GM19463 (cell line): ENCODE results near the gene SEMA5A.
"Not testable (repeated sequence)": the region's sequence is repeated elsewhere in the genome, so short reads cannot be mapped to it uniquely, and the experiment has no call there.

Experiments used
- ATAC-seq: cut with Tn5 transposase; IDR thresholded peaks from one replicate; pipeline ENCODE4 v1.9.1; 2021; ENCODE audit warnings: mild to moderate bottlenecking, moderate library complexity; ENCODE audit not compliant: unreplicated experiment

The SEMA5A gene

DNA sequence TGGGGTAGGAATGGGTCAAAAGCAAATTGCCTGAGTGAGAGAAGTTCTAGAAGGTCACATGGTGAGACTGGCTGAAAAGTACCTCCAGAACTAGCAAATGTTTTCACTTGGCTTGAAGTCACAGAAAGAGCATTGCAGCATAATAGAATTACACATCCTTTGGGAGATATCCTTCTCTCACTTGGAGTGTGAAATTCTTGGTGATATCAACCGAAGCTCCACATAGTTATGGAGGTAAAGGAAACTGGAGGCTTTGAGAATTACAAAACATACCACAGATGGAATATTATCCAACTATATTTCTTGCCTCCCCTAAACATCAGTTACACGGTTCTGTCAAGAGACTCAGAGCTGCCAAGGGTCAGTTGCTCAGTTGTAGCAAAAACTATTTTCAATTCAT, 182.4 kb downstream of the SEMA5A start:
- no peak for ATAC-seq

DNA sequence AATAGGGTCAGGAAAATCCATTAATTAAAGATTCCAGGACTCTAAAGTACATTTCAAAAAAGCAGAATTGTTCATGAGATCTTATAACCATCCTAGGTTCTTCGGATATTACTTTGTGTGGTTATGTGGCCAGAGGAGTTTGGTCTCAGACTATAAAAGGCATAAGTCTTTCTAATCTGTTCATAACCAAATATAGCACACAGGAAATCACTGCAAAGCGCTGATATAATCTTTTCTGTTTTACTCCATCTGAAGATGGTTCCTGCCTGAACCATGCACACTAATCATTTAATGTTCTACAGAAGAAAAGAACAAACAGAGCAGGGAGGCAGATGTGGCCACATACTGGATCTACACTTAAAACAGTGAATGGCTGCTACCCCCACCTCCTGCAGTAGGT, 182.8 kb downstream of the SEMA5A start:
- ATAC-seq, result peak; percentile 38

DNA sequence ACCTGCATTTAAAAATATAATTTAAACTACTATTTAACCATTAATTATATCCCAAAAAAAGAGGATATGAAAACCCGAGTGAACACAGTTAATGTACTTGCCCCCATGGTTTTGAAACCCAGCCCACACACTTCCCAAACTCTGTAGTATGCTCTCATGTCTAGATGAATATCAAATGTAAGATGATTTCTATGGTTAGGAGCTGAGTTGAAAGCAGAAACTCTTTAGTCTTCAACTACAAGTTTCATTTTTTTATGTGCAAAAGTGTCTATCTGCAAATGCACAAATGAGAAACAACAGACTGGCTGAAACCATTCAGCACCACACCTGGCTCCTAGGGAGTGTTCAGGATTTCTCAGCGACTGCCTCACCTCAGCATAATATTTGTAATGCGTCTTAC, 183.3 kb downstream of the SEMA5A start:
- peak; percentile 44 for ATAC-seq

DNA sequence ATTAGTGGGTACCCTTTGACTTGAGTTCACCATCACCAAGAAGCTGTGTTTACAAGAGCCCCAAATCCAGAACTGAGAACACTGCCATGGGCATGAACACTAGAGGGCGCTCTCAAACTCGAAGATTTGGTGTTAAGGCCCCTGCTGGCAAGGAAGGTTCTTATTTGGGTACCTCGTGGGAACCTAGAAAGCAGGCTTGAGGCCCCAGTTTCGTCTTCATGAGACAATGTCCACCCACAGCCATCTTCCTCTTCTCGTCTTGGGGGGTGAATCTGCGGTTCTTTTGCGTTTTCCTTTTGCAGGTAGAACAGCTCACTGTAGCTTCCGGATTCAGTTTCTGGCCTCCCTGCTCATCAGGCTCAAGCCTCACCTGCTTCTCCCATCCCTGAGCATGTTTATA, 184.0 kb downstream of the SEMA5A start:
- peak; percentile 77 for ATAC-seq

DNA sequence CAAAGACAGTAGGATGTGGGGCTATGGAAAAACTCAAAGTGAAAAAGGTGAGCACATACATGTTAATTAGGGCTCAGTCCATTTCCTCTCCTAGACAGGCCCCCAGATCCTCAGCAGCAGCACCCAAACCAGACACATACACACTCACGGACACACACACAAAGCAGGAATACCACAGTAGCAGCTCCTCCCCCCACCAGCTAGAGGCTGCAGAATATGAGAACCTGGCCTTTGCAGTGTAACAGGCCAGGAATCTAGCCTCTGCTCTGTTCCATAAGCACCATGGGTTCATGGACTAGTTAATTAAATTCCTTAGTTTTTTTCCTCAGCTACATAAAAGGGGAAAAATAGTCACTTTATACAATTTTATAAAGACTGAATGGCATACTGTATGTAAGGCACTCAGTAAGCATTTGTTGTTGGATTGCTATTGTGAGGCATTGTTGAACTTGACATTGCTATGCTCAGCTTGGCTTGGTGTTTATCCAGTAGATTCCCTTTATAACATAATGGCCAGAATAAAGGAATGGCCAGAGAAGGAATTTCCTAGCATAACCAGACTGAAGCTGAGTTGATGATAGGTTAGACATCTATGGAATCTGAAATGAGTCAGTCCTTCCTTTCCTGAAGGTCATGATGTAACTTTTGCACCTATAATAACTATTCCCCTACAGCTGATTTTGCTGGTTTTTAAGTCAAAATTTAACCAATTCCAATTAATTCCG, 186.8 kb downstream of the SEMA5A start:
- no peak for ATAC-seq

DNA sequence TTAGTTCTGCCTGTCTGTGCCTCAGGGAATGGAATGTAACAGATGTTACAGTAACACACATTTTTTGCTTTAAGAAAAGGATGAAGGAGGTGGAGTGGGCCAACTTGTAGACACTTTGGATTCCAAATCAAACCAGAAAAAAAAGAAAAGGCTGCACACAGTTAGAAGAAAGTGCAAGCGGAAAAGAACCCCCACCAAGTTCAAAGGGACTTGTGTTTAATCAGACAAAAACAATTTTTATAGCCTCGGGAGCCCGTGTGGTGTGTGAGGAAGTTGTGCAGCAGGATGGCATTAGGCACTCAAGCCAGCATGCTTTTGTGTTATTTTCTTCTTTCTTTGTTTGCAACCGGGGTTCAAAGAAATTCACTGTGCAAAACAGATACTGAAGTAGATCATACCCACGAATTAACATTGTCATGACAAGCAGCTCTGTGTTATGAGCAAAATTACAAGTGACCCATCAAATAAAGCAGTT, 189.5 kb downstream of the SEMA5A start:
- ATAC-seq, result no peak

DNA sequence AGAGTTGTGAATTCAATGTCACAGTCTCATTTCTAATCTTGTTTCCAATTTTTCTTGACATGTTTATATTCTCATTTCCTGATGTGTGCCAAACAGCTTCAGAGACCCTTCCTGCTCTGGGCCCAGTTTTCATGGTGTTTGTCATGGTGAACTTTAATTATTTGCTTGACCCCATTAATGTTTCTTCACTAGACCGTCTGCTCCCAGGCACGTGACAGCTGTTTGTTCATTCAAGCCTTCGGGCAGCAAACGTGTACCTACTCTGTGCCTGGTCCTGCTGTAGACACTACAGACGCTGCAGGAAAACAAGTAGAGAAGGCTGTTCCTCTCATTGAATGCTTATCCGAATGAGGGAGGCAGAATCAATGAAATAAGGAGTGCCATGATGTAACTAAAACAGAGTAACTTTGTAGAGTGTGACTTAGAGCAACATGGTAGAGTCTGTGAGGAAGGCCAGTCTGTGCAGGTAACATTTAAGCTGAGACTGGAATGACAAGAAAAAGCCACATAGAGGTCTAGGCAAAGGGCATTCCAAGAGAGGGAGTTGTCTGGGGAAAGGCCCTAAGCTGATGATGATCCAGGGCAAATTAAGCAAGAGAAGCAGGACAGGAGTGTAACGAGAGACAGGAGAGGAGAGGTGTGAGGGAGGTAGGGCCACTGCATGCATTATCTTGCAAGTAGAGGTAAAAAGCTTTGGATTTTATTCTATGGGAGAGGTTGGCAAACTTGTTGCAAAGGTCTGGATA, 191.4 kb downstream of the SEMA5A start:
- no peak for ATAC-seq

DNA sequence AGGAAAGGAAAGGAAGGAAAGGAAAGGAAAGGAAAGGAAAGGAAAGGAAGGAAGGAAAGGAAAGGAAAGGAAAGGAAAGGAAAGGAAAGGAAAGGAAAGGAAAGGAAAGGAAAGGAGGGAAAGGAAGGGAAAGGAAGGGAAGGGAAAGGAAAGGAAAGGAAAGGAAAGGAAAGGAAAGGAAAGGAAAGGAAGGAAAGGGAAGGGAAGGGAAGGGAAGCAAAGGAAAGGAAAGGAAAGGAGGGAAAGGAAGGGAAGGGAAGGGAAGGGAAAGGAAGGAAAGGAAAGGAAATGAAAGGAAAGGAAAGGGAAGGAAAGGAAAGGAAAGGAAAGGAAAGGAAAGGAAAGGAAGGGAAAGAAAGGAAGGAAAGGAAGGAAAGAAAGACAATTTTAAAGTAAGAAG, 192.8 kb downstream of the SEMA5A start:
- not testable (repeated sequence) for ATAC-seq

DNA sequence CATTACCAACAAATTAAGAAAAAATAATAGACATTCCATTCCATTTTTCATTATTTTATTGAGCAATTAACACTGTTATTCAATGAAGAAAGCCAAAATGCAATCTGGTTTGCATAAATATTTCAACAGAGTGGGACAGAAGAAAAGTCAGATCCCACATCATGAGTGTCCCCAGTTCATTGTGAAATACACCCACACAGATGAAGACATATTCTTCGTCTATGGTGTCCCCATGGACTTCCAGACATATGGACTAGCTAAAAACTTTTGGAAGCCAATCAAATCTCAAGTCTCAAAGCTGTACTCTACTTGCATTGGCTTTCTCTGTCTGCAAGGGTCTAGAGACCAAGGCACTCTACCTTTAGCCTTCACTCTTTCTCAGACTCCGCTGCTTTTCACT, 194.3 kb downstream of the SEMA5A start:
- no peak for ATAC-seq

DNA sequence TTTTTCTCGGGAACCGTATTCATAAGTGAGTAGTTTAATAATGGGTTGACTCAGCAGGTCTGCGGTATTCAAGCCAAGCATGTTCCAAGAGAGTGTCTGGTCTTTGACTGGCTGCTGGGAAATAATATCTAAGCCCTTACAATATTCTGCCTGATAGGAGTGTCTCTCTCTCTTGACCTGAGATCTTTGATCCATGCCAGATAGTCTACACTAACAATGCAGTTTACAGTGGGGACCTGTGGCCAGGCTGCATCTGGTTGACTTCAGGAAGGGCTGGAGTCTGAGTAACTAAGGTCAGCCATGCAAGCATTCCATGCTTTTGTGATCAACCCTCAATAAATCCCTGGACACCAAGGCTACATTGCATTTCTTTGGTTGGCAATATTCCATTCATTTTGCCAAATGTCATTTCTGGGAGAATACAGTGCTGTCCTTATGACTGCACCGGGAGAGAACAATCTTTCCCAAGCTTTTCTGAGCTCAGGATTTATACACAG, 195.5 kb downstream of the SEMA5A start:
- ATAC-seq, result no peak

DNA sequence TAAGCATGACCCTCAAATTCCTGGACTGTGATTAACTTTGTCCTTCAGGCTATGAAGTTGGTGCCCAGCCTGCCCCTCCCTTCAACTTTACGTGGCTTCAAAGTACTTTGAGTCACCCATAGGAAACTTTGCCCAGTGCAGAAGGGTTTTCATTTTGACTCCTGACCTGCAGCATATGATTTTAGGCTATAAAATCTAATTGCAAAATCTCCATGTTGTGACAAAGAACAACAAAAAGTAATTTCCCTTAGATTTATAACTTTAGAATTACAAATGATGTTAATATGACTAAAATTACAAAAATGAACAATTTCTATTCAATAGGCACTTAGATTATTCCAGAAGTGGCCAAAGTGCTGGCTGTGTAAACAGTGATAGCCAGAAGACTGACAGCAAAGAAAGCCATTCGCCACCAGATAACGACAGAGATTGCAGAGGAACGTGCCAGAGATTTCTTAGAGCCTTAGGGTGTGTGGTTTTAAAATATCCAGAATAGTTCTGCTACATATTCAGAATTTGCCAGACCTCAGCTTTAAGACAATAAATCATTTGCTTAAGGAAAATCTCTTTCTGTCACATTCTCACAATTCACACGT, 197.4 kb downstream of the SEMA5A start:
- ATAC-seq, result no peak

DNA sequence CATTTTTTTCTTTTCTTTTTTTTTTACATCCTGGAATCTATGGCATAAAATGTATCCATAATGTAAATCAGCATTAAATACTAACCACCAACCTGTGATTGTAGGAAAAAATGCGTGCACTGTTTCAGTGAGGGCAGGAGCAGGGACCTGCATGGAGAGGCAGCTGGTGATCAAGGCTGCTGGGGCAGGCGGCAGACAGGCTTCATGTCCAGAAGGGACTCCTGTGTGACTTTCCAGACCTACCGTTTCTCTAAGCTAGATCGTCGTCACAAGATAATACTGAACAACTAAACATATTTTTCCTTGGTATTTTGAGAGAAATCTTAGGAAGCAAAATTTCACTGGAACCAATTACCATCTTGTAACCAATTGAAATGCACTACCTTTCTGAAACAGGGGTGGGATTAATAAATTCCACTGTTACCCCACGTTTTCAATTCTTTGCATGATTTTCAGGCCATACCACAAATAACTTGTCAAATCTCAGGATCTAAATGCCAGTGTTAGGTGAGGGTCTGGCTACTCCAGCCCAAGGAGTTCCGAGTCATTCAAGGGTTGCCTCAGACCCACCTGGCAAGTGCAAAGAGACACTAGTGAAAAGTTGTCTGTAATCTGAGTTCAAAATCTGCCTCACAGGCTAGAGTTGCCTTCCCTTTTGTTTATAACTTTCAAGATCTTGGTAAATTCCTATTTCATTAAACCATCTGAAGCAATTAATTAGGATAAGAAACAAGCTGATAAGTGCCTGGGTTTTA, 198.2 kb downstream of the SEMA5A start:
- no peak for ATAC-seq

DNA sequence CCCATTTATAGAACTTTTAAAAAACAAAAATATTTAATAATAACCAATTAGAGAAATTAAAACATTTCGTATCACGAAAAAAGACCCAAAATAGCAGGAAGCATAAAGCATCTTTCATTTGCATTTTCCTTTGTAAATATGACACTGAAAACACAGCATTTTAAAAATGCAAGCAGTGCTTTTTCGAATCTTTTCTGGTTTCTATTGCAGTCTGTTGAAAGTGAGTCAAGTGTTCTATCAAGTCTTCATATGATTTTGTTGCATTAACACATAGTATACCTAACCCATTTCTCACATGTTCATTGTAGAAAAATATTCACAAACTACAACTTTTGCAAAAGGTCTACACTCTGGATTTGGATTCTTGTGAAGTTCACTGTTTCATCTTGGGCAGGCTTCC, 198.8 kb downstream of the SEMA5A start:
- ATAC-seq, result no peak

DNA sequence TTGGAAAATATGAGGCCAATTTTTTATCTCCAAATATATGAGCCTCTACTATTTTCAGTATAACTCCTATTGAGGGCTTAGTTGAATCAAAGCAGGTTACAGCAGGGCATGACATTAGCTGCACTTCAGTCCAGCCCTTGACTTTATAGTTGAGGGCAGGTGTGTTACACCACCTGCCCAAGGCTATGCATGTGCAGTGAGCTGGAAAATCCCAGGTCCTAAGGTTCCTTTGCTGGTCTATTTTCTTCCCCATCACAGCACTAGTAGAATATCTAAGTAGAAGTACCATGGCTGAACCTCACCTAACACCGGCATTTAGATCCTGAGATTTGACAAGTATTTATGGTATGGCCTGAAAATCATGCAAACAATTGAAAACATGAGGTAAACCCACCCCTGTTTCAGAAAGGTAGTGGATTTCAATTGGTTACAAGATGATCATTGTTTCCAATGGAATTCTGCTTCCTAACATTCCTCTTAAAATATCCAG, 201.1 kb downstream of the SEMA5A start:
- ATAC-seq, result no peak

DNA sequence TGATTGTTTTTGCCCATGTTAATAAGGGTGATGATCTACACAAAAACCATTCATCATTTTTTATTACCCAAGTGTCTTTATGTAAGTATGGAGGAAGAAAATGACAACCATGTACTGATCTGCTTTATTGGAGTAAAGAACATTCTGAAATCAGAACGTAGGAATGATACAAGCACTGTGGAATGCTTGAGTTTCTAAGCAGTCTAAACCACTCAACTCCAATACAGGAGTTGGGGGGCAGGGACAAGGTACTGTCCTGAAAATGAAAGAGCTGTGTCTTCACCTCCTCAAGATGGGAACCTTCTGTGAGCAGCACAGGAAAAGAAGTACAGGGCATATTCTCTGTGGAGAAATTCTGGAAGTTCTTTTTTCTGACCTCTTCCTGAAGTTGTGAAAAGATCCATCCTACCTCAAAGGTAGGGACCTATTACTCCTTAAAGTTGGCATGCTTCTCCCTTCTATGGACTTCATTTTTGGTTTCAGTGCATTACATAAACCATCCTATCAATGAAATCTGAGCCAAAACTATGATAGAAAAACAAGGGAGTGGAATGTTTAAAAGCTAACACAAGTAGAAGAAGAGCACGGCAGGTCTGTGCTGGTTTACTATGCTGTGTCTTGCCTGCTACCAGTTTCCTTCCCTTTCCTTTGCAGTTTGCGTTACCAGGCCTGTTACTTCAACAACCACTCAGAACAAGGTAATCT, 202.6 kb downstream of the SEMA5A start:
- ATAC-seq, result no peak

DNA sequence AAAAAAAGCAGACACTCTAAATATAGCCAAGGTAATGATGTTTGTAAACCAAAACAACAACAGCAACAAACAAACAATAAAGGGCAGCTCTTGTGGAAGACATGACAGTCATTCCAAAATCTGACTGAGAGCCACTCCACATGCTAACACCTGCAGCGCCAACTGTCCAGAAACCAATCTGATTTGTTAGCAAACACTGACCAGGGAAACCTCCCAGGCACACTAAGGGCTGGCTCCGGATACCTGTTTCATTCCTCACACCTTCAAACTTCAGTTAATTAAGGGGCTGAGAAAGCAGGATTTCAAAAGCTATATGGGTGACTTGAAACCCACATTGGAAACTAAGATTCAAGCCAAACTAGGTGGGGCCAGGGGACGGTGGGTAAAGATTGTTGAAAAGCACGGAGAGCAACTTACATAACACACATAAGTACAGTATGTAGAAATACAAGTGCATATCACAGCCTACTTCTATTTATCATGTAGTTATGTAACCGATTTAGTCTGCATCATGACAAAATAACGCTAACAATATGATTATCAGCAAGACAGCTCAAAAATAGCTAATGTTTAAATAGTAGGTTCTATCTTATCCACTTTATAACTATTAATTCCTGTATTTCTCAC, 203.6 kb downstream of the SEMA5A start:
- no peak for ATAC-seq

DNA sequence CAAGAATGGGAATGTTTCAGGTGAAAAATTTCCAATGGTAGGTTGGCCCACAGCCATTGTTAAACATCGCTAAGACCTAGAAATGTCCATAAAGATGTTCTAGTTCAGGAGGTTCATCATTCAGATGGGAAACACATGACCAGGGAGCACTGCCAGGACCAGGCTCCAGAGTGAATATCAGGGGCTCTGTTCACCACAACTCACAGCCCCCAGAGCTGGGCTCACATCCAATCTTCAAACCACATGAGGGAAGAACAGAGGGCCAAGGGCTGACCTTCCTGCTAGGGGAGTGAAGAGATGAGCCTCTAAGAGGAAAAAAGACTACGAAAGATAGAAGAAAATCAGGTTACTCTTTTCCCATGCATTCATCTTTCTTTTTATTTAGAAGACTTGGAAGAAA, 205.8 kb downstream of the SEMA5A start:
- ATAC-seq, result no peak

DNA sequence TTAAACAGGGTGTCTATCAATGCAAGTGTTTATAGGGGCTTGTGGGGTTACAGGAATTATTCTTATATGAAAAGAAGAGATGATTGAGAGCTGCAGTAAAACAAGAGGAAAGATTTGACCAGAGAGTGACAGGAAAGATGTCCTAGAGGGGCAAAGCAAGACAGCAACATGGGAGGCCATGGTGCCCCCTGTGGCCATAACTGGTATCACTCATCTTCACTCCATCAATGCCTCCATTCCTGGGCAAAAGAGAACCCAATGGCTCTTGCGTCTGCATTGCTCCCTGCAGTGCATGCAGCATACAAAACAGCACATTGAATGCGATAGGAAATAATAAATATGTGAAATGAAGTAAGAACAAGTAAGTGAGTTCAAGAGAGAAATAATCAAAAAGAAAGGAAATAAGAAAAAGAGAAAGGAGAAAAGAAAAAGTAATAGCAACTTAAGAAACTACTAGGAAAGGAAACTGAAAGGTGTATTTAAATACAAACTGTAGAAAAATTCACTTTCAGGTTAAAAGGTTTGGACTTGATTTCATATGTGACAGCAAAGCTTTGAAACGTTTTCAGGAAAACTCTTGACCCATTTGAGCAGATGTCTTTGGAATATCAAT, 206.6 kb downstream of the SEMA5A start:
- no peak for ATAC-seq

DNA sequence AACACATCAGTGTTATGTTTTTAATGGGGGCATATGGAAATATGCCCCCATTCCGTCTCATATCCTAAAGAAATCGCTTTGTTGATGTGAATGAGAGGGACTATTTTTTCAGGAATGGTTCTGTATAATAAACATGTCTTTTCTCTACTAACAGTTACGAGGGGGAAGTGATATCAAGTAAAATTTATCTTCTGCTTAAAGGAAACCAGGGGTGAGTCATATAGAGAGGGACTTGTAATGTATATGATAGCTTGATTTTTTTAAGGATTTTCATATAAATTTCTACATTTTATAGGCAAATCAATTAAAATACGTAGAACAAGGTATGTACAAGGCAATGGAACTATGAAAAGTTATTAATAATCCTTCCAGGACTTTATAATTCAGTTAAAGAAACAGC, 207.1 kb downstream of the SEMA5A start:
- no peak for ATAC-seq
